Measurements from ENCODE around the gene LINGO4. TPM values are rescaled to one million over a fixed set of nuclear protein-coding genes. Genes with fewer than 3 reads are reported as not detected.

LINGO4 gene
- total RNA-seq, 2 experiments from 2014 or later, result 0.33 to 0.39 TPM

- ChIA-PET POLR2A (interaction anchor here (0.6 kb wide), 1 partner anchor 23 kb away, joined by 3 read pairs; no protein-coding TSS in a partner anchor), CTCF (interaction anchor here (1.2 to 1.6 kb wide), 3 partner anchors 80 to 249 kb away, joined by 4 to 5 read pairs (median 4); partner anchors contain the start of gene MRPL9)
- no peaks in the 10 kb centered on the region for H3K27me3 Mint-ChIP-seq
- H3K27ac Mint-ChIP-seq, result no peak overlapping the region
- peaks cover 44% of the 10 kb centered on the region for H3K36me3 Mint-ChIP-seq
- intact Hi-C loops (cut with micrococcal nuclease), result no loop called here
- H3K4me3 Mint-ChIP-seq, result no peak overlapping the region
- DNase-seq, result no peak
- peaks cover 43% of the 10 kb centered on the region for H3K4me1 Mint-ChIP-seq (ENCODE audit: low read depth)
- H3K9me3 Mint-ChIP-seq, result no peaks in the 10 kb centered on the region
Observed at GRCh38 chr1:151843398-151843797, 38.2 kb upstream of the LINGO4 start.

DNA sequence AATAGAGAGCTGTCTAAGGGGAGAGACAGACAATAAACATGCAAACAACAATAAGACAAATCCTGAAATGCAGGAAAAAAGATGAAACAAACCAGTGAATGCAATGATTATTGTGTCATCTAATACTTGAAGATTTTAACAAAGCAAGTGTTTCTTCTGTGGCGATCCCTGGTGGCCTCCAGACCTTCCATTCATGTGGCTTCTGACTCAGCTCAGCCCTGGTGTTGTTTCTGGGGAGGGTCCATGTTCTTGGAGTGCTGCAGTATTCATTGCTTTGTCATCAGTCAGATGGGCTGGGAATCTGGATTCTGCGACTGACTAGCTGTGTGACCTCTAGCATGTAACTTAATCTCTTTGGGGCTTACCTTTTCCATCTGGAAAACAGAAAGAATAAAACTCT, 35.9 kb upstream of the LINGO4 start:
- H3K27ac Mint-ChIP-seq, result peak overlapping the region; percentile 91
- peaks cover 40% of the 10 kb centered on the region for H3K4me1 Mint-ChIP-seq (ENCODE audit: low read depth)
- no peaks in the 10 kb centered on the region for H3K27me3 Mint-ChIP-seq
- no peak overlapping the region for H3K4me3 Mint-ChIP-seq
- peaks cover 31% of the 10 kb centered on the region for H3K36me3 Mint-ChIP-seq
- POLR2A ChIA-PET, result interaction anchor here (1.0 to 2.1 kb wide), 4 partner anchors 13 to 300 kb away, joined by 3 to 8 read pairs (median 6); partner anchors contain the start of gene TDRKH
- DNase-seq, result no peak
- intact Hi-C loops (cut with micrococcal nuclease), result no loop called here
- H3K9me3 Mint-ChIP-seq, result no peaks in the 10 kb centered on the region
- CTCF ChIA-PET, result interaction anchor here (2.3 kb wide), 1 partner anchor 247 kb away, joined by 7 read pairs; no protein-coding TSS in a partner anchor

GRCh38 chr1:151840421-151840820, 35.2 kb upstream of the LINGO4 start:
- intact Hi-C loops (cut with micrococcal nuclease), result no loop called here
- DNase-seq, result no peak

GRCh38 chr1:151839457-151840403, 34.5 kb upstream of the LINGO4 start, which contains the start of gene C2CD4D:
TSS of gene C2CD4D (minus strand) at chr1:151839820. CDS start at chr1:151838989, 831 bp downstream.
- CTCF ChIA-PET, result interaction anchor here (0.5 to 4.8 kb wide), 7 partner anchors 8 to 246 kb away, joined by 3 to 36 read pairs (median 5); partner anchors contain the start of gene MRPL9
- Mint-ChIP-seq H3K27me3 (no peaks in the 10 kb centered on the region), H3K4me3 (peak within 1 kb of the TSS; percentile 89), H3K4me1 (ENCODE audit: low read depth) (peaks cover 43% of the 10 kb centered on the region), H3K36me3 (peaks cover 23% of the 10 kb centered on the region), H3K9me3 (no peaks in the 10 kb centered on the region), H3K27ac (peak within 1 kb of the TSS; percentile 91)
- DNase-seq, result peak; percentile 86
- POLR2A ChIA-PET, result interaction anchor here (0.6 to 2.2 kb wide), 15 partner anchors 9 to 298 kb away, joined by 3 to 8 read pairs (median 5); partner anchors contain the start of genes MRPL9, TDRKH, THEM4 and THEM5
- intact Hi-C loops (cut with micrococcal nuclease), result loop anchor here (1.0 to 5.0 kb wide), 4 partner anchors 9 to 382 kb away; partner anchors contain the start of gene POGZ

More at GRCh38 chr1:151840421-151840820, 35.2 kb upstream of the LINGO4 start:
- H3K4me1 Mint-ChIP-seq (ENCODE audit: low read depth), result peaks cover 42% of the 10 kb centered on the region
- peaks cover 27% of the 10 kb centered on the region for H3K36me3 Mint-ChIP-seq
- H3K27me3 Mint-ChIP-seq, result no peaks in the 10 kb centered on the region
- H3K9me3 Mint-ChIP-seq, result no peaks in the 10 kb centered on the region
- H3K4me3 Mint-ChIP-seq, result peak overlapping the region; percentile 89
- H3K27ac Mint-ChIP-seq, result peak overlapping the region; percentile 91
- CTCF ChIA-PET, result interaction anchor here (0.5 to 4.8 kb wide), 7 partner anchors 7 to 246 kb away, joined by 3 to 36 read pairs (median 5); partner anchors contain the start of gene MRPL9
- POLR2A ChIA-PET, result interaction anchor here (0.7 to 2.2 kb wide), 10 partner anchors 8 to 299 kb away, joined by 3 to 8 read pairs (median 6); partner anchors contain the start of genes MRPL9, TDRKH and THEM4

DNA sequence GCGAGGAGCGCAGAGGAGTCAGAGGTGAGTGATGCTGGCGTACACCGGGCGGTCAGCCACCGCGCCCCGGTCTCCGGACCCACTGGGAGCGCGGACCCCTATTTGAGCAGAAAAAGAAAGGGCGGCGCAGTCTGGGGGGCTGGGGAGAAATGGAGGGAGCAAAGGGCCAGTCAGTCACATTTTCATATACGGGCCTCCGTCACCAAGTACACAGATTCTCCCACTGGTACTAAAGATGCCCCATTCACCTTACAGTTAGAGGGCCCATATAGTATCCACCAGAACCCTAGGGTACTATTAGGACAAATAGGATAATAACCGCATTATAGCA, 33.8 kb upstream of the LINGO4 start:
- Mint-ChIP-seq H3K4me3 (peak overlapping the region; percentile 89), H3K27ac (peak overlapping the region; percentile 91), H3K36me3 (peaks cover 17% of the 10 kb centered on the region), H3K4me1 (ENCODE audit: low read depth) (peaks cover 49% of the 10 kb centered on the region), H3K27me3 (no peaks in the 10 kb centered on the region), H3K9me3 (no peaks in the 10 kb centered on the region)
- CTCF ChIA-PET, result interaction anchor here (1.2 to 4.8 kb wide), 3 partner anchors 8 to 18 kb away, joined by 4 to 36 read pairs (median 6); no protein-coding TSS in a partner anchor
- POLR2A ChIA-PET, result interaction anchor here (0.8 to 2.2 kb wide), 9 partner anchors 9 to 76 kb away, joined by 3 to 7 read pairs (median 6); partner anchors contain the start of genes MRPL9, TDRKH and THEM4
- intact Hi-C loops (cut with micrococcal nuclease), result loop anchor here (1.0 to 5.0 kb wide), 4 partner anchors 9 to 382 kb away; partner anchors contain the start of gene POGZ
- no peak for DNase-seq

DNA sequence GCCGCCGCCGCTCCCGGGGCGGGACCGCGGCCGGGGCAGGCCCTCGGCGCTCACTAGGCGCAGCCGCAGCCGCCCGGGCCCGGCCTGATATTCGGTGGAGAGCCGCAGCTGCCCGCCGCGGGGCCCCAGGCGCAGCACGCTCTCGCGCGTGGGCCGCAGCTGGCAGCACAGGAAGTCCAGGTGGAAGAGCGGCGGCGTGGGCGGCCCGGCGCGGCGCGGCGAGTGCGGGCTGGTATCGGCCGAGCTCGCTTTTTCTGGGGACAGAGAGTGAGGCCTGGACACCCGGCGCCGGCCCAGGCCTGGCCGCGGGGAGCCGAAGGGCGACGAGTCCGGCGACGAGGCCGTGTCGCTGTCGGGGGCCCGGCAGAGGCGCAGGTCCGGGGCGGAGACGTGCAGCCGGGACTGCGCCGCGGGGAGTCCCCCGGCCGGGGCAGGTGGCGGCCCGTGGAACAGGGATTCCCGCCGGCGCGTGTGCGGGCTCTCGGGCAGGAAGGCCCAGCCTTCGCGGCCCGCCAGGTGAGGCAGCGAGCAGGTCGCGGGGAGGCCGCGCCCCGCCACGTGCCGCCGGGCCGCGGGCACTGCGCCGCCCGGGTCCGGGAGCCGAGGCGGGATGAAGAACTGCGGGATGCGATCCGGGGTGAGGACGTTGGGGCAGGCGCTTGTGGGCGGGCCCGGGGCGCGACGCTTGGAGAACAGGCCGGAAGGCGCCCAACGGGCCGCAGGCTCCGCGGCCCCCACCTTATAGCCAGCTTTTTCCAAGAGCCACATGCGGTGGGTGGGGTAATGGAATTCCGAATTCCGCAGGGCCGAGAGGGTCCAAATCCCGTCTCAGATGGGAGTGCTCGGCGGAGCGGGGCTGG, 33.2 kb upstream of the LINGO4 start:
- no peaks in the 10 kb centered on the region for H3K27me3 Mint-ChIP-seq
- DNase-seq, result peak; percentile 69
- H3K27ac Mint-ChIP-seq, result peak overlapping the region; percentile 91
- H3K9me3 Mint-ChIP-seq, result no peaks in the 10 kb centered on the region
- intact Hi-C loops (cut with micrococcal nuclease), result loop anchor here (1.0 to 5.0 kb wide), 4 partner anchors 10 to 381 kb away; partner anchors contain the start of gene POGZ
- H3K4me3 Mint-ChIP-seq, result peak overlapping the region; percentile 89
- peaks cover 15% of the 10 kb centered on the region for H3K36me3 Mint-ChIP-seq
- ChIA-PET CTCF (interaction anchor here (1.4 to 4.8 kb wide), 3 partner anchors 8 to 245 kb away, joined by 6 to 36 read pairs (median 27); no protein-coding TSS in a partner anchor), POLR2A (interaction anchor here (0.7 to 2.8 kb wide), 11 partner anchors 8 to 76 kb away, joined by 3 to 7 read pairs (median 5); partner anchors contain the start of genes MRPL9 and THEM4)
- H3K4me1 Mint-ChIP-seq (ENCODE audit: low read depth), result peaks cover 55% of the 10 kb centered on the region

- H3K27ac Mint-ChIP-seq, result peak overlapping the region; percentile 92
- H3K27me3 Mint-ChIP-seq, result no peaks in the 10 kb centered on the region
- H3K36me3 Mint-ChIP-seq, result peaks cover 12% of the 10 kb centered on the region
- intact Hi-C loops (cut with micrococcal nuclease), result loop anchor here (1.0 to 5.0 kb wide), 7 partner anchors 44 to 557 kb away; partner anchors contain the start of genes POGZ and TDRKH
- no peaks in the 10 kb centered on the region for H3K9me3 Mint-ChIP-seq
- ChIA-PET POLR2A (interaction anchor here (0.6 to 2.8 kb wide), 7 partner anchors 8 to 399 kb away, joined by 3 to 7 read pairs (median 3); partner anchors contain the start of gene MRPL9), CTCF (interaction anchor here (0.6 to 4.8 kb wide), 4 partner anchors 10 to 244 kb away, joined by 3 to 36 read pairs (median 28); no protein-coding TSS in a partner anchor)
- peaks cover 60% of the 10 kb centered on the region for H3K4me1 Mint-ChIP-seq (ENCODE audit: low read depth)
- H3K4me3 Mint-ChIP-seq, result peak overlapping the region; percentile 89
- no peak for DNase-seq
Observed at GRCh38 chr1:151837884-151838221, 32.6 kb upstream of the LINGO4 start.

- H3K4me1 Mint-ChIP-seq (ENCODE audit: low read depth), result peaks cover 65% of the 10 kb centered on the region
- ChIA-PET POLR2A (interaction anchor here (0.6 to 2.8 kb wide), 4 partner anchors 9 to 398 kb away, joined by 3 to 7 read pairs (median 4); partner anchors contain the start of gene MRPL9), CTCF (interaction anchor here (0.6 to 4.8 kb wide), 35 partner anchors 7 to 395 kb away, joined by 3 to 37 read pairs (median 6); partner anchors contain the start of genes MRPL9, RIIAD1, TDRKH and THEM5)
- H3K27me3 Mint-ChIP-seq, result no peaks in the 10 kb centered on the region
- peak overlapping the region; percentile 89 for H3K4me3 Mint-ChIP-seq
- peak overlapping the region; percentile 92 for H3K27ac Mint-ChIP-seq
- peak; percentile 65 for DNase-seq
- intact Hi-C loops (cut with micrococcal nuclease), result loop anchor here (1.0 to 5.0 kb wide), 7 partner anchors 45 to 556 kb away; partner anchors contain the start of genes POGZ and TDRKH
- no peaks in the 10 kb centered on the region for H3K9me3 Mint-ChIP-seq
- H3K36me3 Mint-ChIP-seq, result peaks cover 9% of the 10 kb centered on the region
Observed at GRCh38 chr1:151837197-151837596, 32.0 kb upstream of the LINGO4 start.

DNA sequence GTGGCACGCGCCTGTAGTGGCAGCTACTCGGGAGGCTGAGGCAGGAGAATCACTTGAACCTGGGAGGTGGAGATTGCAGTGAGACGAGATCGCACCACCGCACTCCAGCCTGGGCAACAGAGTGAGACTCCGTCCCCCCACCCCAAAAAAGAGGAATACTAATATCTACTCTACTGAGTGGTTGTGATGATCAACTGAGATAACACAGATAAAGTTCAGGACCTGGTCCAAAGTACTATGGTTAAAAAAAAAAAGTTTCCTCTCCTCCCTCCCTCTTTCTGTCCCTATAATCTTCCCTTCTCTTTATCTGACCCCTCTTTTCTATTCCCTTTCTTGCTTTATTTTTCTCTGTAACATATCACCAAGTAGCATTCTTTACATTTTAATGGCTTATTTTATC, 30.4 kb upstream of the LINGO4 start:
- POLR2A ChIA-PET, result interaction anchor here (1.4 kb wide), 1 partner anchor 72 kb away, joined by 5 read pairs; the partner anchor contains the start of gene MRPL9
- no peak overlapping the region for H3K27ac Mint-ChIP-seq

DNA sequence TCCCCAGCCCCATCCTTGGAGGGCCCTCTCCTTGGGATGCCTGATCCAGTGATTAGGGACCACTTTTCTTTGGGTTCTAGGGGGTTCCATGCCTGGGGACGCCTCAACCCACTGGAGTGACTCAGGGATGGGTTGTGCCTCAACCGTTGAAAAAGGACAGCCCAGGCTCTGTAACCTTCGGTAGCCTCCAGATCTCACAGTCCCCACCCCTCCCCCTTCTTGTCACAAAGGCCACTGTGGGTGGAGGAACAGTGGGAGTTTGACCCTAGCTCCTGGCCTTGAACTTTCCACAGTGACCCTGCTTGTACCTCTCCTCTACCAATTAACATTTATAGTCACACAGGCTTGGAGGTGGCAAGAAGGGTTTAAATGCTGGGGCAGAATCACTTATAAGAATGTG, 29.0 kb upstream of the LINGO4 start:
- Mint-ChIP-seq H3K36me3 (no peaks in the 10 kb centered on the region), H3K27me3 (no peaks in the 10 kb centered on the region)
- intact Hi-C loops (cut with micrococcal nuclease), result loop anchor here (5.0 kb wide), 1 partner anchor 487 kb away; the partner anchor contains the start of gene RFX5

More for the DNA sequence above, 30.4 kb upstream of the LINGO4 start:
- no peak for DNase-seq
- Mint-ChIP-seq H3K4me3 (no peak overlapping the region), H3K9me3 (no peaks in the 10 kb centered on the region), H3K27me3 (no peaks in the 10 kb centered on the region), H3K36me3 (no peaks in the 10 kb centered on the region), H3K4me1 (ENCODE audit: low read depth) (peaks cover 71% of the 10 kb centered on the region)
- intact Hi-C loops (cut with micrococcal nuclease), result loop anchor here (5.0 kb wide), 3 partner anchors 47 to 378 kb away; partner anchors contain the start of gene POGZ
- CTCF ChIA-PET, result interaction anchor here (0.6 to 4.8 kb wide), 34 partner anchors 9 to 397 kb away, joined by 3 to 37 read pairs (median 5); partner anchors contain the start of genes MRPL9 and TDRKH

More for the DNA sequence above, 29.0 kb upstream of the LINGO4 start:
- CTCF ChIA-PET, result interaction anchor here (0.6 to 1.5 kb wide), 5 partner anchors 10 to 240 kb away, joined by 3 to 8 read pairs (median 6); no protein-coding TSS in a partner anchor
- no peaks in the 10 kb centered on the region for H3K9me3 Mint-ChIP-seq
- H3K4me1 Mint-ChIP-seq (ENCODE audit: low read depth), result peaks cover 75% of the 10 kb centered on the region
- no peak overlapping the region for H3K4me3 Mint-ChIP-seq
- no peak for DNase-seq
- POLR2A ChIA-PET, result interaction anchor here (1.1 to 1.8 kb wide), 2 partner anchors 13 to 14 kb away, joined by 4 to 6 read pairs; no protein-coding TSS in a partner anchor
- peak overlapping the region; percentile 14 for H3K27ac Mint-ChIP-seq
